GM18505 (cell line): ENCODE results near the gene ATP8A2.

Source experiments
- ATAC-seq: cut with Tn5 transposase; IDR thresholded peaks from one replicate; pipeline ENCODE4 v1.9.1; 2021; ENCODE audit not compliant: unreplicated experiment
- POLR2A ChIP-seq: IDR thresholded peaks from 4 replicates; pipeline ENCODE4 v1.6.1; 2011; ENCODE audit warnings: borderline replicate concordance; ENCODE audit not compliant: insufficient read depth, insufficient read length; ENCODE audit errors: extremely low read depth

The ATP8A2 gene

DNA sequence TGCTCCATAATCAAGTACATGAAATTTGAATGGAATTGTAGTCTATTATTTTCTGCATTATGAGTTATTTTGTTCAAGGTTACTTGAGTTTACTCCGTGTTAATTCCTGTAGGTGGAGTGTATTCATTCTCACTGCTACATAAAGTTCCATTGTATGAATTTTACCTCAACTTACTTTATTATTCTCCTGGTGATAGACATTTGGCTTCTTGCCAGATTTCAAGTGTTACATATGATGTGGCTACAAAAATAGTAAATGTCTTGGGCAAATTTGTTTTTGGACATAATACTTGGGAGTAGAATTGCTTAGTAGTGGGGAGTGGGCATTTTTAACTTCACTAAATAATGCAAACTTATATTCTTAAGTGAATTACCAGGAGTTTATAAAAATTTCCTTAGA is 351.1 kb downstream of the ATP8A2 start:
- no peak for TF ChIP-seq POLR2A
- ATAC-seq: no peak

- ATAC-seq: no peak
- no peak for TF ChIP-seq POLR2A
Observed at GRCh38 chr13:25725104-25725503, 353.3 kb downstream of the ATP8A2 start.

- ATAC-seq: no peak
- no peak for TF ChIP-seq POLR2A
Observed at GRCh38 chr13:25727250-25727649, 355.5 kb downstream of the ATP8A2 start.

- no peak for ATAC-seq
- TF ChIP-seq POLR2A: no peak
Observed at GRCh38 chr13:25727810-25728209, 356.0 kb downstream of the ATP8A2 start.

- no peak for TF ChIP-seq POLR2A
- no peak for ATAC-seq
Observed at GRCh38 chr13:25729201-25729600, 357.4 kb downstream of the ATP8A2 start.

- no peak for ATAC-seq
- no peak for TF ChIP-seq POLR2A
Observed at GRCh38 chr13:25731037-25731436, 359.3 kb downstream of the ATP8A2 start.

DNA sequence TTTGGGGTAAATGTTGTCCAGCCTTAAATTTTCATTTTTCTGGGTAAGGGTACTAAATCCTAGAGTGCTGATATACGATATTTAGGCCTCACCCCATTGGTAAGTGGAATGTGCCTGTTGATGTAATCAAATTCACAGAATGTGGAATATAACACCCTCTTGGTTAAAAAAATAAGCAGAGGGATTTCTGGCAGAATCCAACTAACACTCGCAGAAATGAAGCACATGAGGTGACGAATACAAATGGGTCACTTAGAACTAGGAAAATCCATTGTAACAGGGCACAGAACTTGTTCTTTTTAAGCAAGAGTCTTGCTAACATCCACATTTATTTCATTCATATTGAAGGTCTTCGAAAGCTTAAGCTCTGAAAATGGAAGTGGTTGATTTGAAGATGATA is 359.8 kb downstream of the ATP8A2 start:
- no peak for ATAC-seq

GRCh38 chr13:25732111-25732865 is 360.5 kb downstream of the ATP8A2 start:
- ATAC-seq: no peak
- no peak for TF ChIP-seq POLR2A

More for the DNA sequence above, 359.8 kb downstream of the ATP8A2 start:
- no peak for TF ChIP-seq POLR2A

DNA sequence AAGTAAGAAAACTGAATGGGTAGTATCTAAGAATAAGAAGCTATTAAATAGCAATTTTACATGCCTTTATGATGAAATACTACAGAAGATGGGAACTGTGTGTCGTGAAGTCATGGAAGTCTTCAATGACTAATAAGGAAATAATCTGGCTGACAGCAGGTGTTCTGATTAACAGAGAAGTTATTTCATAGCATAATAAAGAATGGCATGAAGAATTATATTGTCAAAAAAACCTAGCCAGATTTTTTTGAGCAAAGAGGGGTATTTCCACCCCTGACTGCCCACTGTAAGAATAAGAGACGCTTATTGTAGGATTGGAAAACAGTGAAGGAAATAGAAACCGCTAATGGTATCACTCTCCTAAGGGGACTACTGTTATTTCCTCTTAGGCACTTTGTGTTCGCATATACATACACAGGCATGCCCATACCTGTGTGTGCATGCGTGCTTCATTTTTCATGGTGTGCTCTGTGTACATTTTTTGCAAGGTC is 361.3 kb downstream of the ATP8A2 start:
- no peak for TF ChIP-seq POLR2A
- ATAC-seq: no peak

DNA sequence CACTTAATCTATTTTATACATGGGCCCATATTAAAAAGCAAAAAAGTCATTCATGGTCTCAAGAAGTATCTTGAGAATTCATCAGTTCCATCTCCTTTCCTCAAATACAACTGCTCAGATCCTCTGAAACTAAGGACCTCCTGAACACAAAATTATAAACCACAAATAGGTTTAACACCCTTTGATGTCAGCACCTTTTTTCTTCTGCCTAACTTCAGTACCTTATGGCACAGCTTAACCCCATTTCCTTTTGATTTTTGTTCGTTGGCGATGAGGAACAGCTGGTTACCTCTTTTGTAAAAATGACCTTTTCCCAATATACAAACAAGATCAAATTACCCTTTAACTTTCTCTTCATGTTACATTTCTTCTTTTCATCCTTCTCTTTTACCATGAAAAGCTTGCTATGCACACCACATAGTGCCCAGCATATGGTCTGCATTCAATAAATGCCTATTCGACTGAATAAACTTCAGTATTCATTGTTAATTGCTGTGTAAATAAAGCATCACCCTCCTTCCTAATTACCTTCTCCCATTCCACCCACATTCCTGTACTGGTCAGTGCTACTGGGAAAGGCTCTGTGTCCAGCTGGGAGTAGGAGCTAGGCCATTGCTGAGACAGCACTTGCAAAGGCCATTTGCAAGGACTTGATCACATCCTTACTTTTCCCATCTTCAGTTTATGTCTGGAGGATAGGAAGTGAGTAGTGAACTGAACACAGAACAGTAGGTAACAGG is 362.1 kb downstream of the ATP8A2 start:
- no peak for TF ChIP-seq POLR2A
- no peak for ATAC-seq

DNA sequence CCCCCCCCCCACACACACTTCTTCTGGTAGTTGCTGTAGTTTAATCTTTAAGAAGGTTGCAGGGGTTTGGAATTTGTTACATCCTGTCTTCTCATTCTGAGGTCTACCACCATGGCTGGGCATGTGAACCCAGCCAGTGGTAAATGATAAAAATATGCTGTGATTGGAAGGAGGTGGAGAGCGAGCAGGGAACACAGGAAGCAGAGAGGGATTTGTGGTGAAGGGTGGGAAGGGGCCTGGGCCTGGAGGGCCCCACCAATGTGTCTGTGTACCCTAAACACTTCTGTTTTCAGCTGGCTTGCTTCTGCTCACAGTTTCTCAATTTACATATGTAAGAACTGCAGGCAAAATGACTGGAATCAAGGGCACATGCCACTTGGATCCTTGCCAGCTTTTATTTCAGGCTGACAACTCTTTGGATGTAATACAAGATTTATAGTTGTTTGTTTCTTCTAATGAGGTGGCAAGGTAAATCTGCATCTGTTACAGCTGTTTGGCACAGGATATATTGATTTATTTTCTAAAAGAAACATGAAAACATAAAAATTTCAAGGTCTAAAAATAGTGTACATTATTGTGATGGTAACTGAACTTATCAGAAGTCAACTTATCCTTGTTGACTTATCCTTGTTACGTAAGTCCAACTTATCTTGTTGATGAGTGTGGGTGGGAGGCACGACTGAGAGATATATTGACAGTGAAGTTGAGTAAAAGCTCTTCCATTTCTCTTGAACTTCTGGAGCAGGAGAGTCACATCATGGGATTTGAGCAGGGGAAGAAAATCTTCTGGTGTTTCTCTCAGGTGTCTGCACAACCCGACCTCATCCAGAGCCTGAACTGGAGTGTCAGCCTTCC is 366.8 kb downstream of the ATP8A2 start:
- ATAC-seq: no peak

GRCh38 chr13:25739376-25739775 is 367.6 kb downstream of the ATP8A2 start:
- no peak for TF ChIP-seq POLR2A
- no peak for ATAC-seq

More for the DNA sequence above, 366.8 kb downstream of the ATP8A2 start:
- TF ChIP-seq POLR2A: no peak

DNA sequence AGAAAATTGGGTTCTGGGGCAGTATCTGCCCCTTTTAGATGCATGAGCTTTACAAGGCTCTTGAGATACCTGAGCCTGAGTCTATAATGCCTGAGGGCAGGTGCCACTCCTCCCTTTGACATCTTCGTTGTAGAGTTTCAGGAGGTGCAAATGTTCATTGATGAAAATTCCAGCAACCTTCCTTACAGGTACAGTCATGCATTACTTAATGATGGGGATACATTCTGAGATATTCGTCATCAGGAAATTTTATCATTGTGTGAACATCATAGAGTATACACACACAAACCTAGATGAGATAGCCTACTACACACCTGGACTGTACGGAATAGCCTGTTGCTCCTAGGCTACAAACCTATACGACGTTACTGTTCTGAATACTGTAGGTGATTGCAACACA is 370.0 kb downstream of the ATP8A2 start:
- no peak for ATAC-seq
- no peak for TF ChIP-seq POLR2A
